GM12878 (cell line): ENCODE results near the gene VKORC1. TPM values are rescaled to one million over a fixed set of nuclear protein-coding genes. Genes with fewer than 3 reads are reported as not detected.
A peak's percentile ranks its signal among the peaks of the same experiment; 100 is the strongest.

ENCODE experiments used
- BCLAF1 ChIP-seq: fragments of 450-650 bp; IDR thresholded peaks from 2 replicates; pipeline ENCODE4 v1.6.1; 2017; ENCODE audit warnings: antibody characterized with exemption, mild to moderate bottlenecking, moderate library complexity
- CREM ChIP-seq: IDR thresholded peaks from 2 replicates; pipeline ENCODE4 v1.6.1; 2014; ENCODE audit warnings: antibody characterized with exemption, low read depth
- EZH2 ChIP-seq: IDR thresholded peaks from 2 replicates; pipeline ENCODE4 v1.6.1; 2012; ENCODE audit warnings: low read depth, mild to moderate bottlenecking, control low read depth, inconsistent platforms, low read length, borderline replicate concordance; ENCODE audit not compliant: control insufficient read depth
- FOXK2 ChIP-seq: fragments of 450-650 bp; IDR thresholded peaks from 2 replicates; pipeline ENCODE4 v1.6.1; 2017; ENCODE audit warnings: mild to moderate bottlenecking, moderate library complexity
- GABPA ChIP-seq: IDR thresholded peaks from 2 replicates; pipeline ENCODE4 v1.6.1; 2014; ENCODE audit warnings: antibody characterized with exemption, low read depth, mild to moderate bottlenecking, inconsistent platforms
- MEF2B ChIP-seq: fragments of 450-650 bp; IDR thresholded peaks from 2 replicates; pipeline ENCODE4 v1.6.1; 2018; ENCODE audit warnings: mild to moderate bottlenecking, moderate library complexity; ENCODE audit not compliant: partially characterized antibody, poor library complexity, severe bottlenecking
- PBX3 ChIP-seq: IDR thresholded peaks from 2 replicates; pipeline ENCODE4 v1.6.1; 2011; ENCODE audit warnings: mild to moderate bottlenecking, low read depth, low read length, moderate library complexity; ENCODE audit not compliant: insufficient replicate concordance
- RELA ChIP-seq: fragments of 450-650 bp; IDR thresholded peaks from 2 replicates; pipeline ENCODE4 v1.8.0; 2014; ENCODE audit warnings: borderline replicate concordance; ENCODE audit not compliant: partially characterized antibody
- REST ChIP-seq: IDR thresholded peaks from 2 replicates; pipeline ENCODE4 v1.6.1; 2012; ENCODE audit warnings: mild to moderate bottlenecking, low read depth, low read length
- SUPT20H ChIP-seq: IDR thresholded peaks from 2 replicates; pipeline ENCODE4 v1.6.1; 2011; ENCODE audit warnings: low read depth, mild to moderate bottlenecking, low read length, moderate library complexity, borderline replicate concordance; ENCODE audit not compliant: control insufficient read depth
- YY1 ChIP-seq: IDR thresholded peaks from 2 replicates; pipeline ENCODE4 v1.6.1; 2011; ENCODE audit warnings: low read depth, mild to moderate bottlenecking, low read length
- ZNF24 ChIP-seq: fragments of 450-650 bp; IDR thresholded peaks from 2 replicates; pipeline ENCODE4 v1.6.1; 2017; ENCODE audit warnings: antibody characterized with exemption, mild to moderate bottlenecking
- ZNF384 ChIP-seq: IDR thresholded peaks from 2 replicates; pipeline ENCODE4 v1.6.1; 2012; ENCODE audit warnings: low read depth, mild to moderate bottlenecking, low read length, improper control_type of control experiment, borderline replicate concordance
- ZNF622 ChIP-seq: fragments of 450-650 bp; IDR thresholded peaks from 2 replicates; pipeline ENCODE4 v1.6.1; 2017; ENCODE audit warnings: mild to moderate bottlenecking, inconsistent platforms
- ZNF687 ChIP-seq: fragments of 450-650 bp; IDR thresholded peaks from 2 replicates; pipeline ENCODE4 v1.6.1; 2017; ENCODE audit warnings: mild to moderate bottlenecking, moderate library complexity
- polyA plus RNA-seq, 11 experiments: library from polyadenylated mRNA; depleted of rRNA in 4 of 11; unstranded in 6 of 11; stranded (reverse) in 5 of 11; fragments of >200 nt; fragmentation: Nextera tagmentation in 4 of 11; fragmentation: Illumina TruSeq in 1 of 11; extraction: Ambion mirVana in 4 of 11; extraction: Trizol in 1 of 11; gene quantifications; 1 replicate in 1 of 11; 2 replicates in 10 of 11; pipeline versions ENCODE4 v1.2.1 to v1.2.3, GENCODE V29; 2011 to 2016; ENCODE audit warnings: inconsistent platforms in 2 of 11, missing spikeins in 2 of 11, low read depth in 1 of 11
- total RNA-seq, 4 experiments: library from RNA; depleted of rRNA in 3 of 4; stranded (reverse); fragments of >200 nt in 3 of 4; fragmentation: Illumina TruSeq in 1 of 4; extraction: Trizol in 1 of 4; gene quantifications; 2 replicates each; pipeline versions ENCODE4 v1.2.1 to v1.2.3, GENCODE V29; 2013 to 2021

The VKORC1 gene
- total and polyA plus RNA-seq, 10 of the 15 experiments (the other 5 are each of a cell fraction or from before 2014, with no cell fraction given), result 19.8 to 140 (median 57.7) TPM

GRCh38 chr16:31073142-31073969, 21.2 kb downstream of the VKORC1 start (continued):
- peak; percentile 98 for TF ChIP-seq ZNF24
- peak; percentile 70 for TF ChIP-seq ZNF687
- TF ChIP-seq EZH2, result no peak
- no peak for TF ChIP-seq MEF2B
- no peak for TF ChIP-seq SUPT20H
- peak; percentile 55; the same call in 1 of the 2 replicates for TF ChIP-seq BCLAF1
- TF ChIP-seq ZNF384, result no peak
- TF ChIP-seq CREM, result peak; percentile 69; the same call in 1 of the 2 replicates
- TF ChIP-seq GABPA, result no peak; the same call in 1 of the 2 replicates
- TF ChIP-seq FOXK2, result no peak
- no peak for TF ChIP-seq REST
- peak; percentile 87 for TF ChIP-seq YY1
- no peak for TF ChIP-seq RELA
- TF ChIP-seq ZNF622, result no peak
- peak; percentile 31 for TF ChIP-seq PBX3
